Measurements from ENCODE around the gene FAM3D. TPM values are rescaled to one million over a fixed set of nuclear protein-coding genes. Genes with fewer than 3 reads are reported as not detected.

Gene FAM3D
- total RNA-seq, 1 experiment from 2014 or later, result not detected

GRCh38 chr3:58585994-58586393, 80.6 kb downstream of the FAM3D start:
- peak; percentile 65 for DNase-seq (ENCODE audit: low read depth)
- in situ Hi-C loops (cut with HindIII; ENCODE audit: low pct_unique_long_range_greater_than_20kb, low sequenced_read_pairs), result no loop called here

DNA sequence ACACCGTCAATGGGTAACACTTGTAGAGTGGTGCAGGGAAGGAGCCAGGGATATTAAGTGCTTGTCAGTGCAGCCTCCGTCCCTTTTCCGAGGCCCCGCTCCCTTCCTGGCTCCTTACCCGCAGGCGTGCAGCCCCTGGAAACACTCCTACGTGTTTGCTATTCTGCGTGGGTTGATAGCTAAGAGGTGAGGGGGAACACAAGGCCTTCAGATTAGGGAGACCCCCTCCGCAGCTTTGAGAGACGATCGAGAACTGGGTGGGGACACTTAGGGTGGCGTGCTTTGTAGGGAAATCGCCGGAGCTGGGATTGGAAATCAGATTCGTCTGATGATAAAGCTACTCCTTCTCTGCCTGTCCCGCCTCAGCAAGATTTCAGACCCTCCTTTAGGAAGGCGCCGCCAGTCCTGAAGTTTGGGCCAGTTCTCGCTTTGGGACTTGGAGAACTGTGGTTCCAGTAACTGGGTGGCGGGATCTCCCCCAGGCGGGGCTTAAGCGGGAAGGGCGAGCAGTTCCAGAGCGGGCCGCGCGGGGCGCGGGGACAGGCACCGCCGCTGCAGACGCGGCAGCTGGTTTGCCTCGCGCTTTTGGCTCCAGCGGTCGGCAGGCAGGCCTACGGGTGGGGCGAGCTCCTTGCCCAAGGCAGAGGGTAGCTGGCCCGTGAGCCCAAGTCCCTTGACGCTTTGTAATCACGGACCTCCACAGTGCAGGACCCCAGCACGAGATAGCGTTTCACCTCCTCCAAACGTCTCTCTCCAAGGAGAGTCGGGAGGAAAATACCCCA, 81.4 kb downstream of the FAM3D start:
- in situ Hi-C loops (cut with HindIII; ENCODE audit: low pct_unique_long_range_greater_than_20kb, low sequenced_read_pairs), result no loop called here
- DNase-seq (ENCODE audit: low read depth), result peak; percentile 50

DNA sequence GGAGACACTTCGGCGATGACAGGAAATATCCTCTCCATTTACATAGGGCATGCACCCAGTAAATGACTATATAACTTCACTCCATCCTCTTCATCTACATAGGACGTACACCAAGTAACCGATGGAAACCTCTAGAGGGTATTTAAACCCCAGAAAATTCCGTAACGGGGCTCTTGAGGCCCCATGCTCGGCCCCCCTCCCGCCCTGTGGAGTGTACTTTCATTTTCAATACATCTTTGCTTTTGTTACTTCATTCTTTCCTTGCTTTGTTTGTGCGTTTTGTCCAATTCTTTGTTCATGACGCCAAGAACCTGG, 81.9 kb downstream of the FAM3D start:
- no peak for DNase-seq (ENCODE audit: low read depth)
- in situ Hi-C loops (cut with HindIII; ENCODE audit: low pct_unique_long_range_greater_than_20kb, low sequenced_read_pairs), result no loop called here

Other genes starting within 250 kb of the FAM3D start
- gene PDHB, start 232.9 kb downstream of the FAM3D start, total RNA-seq (2014; rRNA removed; shearing (Covaris generic); ENCODE audit: low replicate concordance), result 54.8 and 86.1 TPM in 2 replicates
- gene KCTD6, start 174.7 kb downstream of the FAM3D start, total RNA-seq (2014; rRNA removed; shearing (Covaris generic); ENCODE audit: low replicate concordance), result 2.7 and 3.5 TPM in 2 replicates
- gene ACOX2, start 129.6 kb downstream of the FAM3D start, total RNA-seq (2014; rRNA removed; shearing (Covaris generic); ENCODE audit: low replicate concordance), result 2.0 TPM in 1 of 2 replicates, not detected in the other
- gene FAM107A, start 89.4 kb downstream of the FAM3D start, total RNA-seq (2014; rRNA removed; shearing (Covaris generic); ENCODE audit: low replicate concordance), result not detected in 2 replicates